Stimulated activated memory B cell treated with anti-CD40 and anti-IgM and Interleukin-4, amounts not matched to agents 10 μg/mL and 1 μg/mL and 100 μg/mL, for 72 hours (primary cell): Measurements from ENCODE around the gene GDPD1.
"Not testable (repeated sequence)": the region's sequence is repeated elsewhere in the genome, so short reads cannot be mapped to it uniquely, and the experiment has no call there.

Experiments used
- ATAC-seq: fragments of 150-1000 bp; cut with Tn5 transposase; 2 replicates; pipeline ENCODE4 v1.10.0; 2021
- H3K27ac Mint-ChIP-seq: one replicate; pipeline ENCODE4 v1.8.0; 2022; ENCODE audit warnings: mild to moderate bottlenecking, mixed read lengths
- H3K27me3 Mint-ChIP-seq: one replicate; pipeline ENCODE4 v1.8.0; 2022; ENCODE audit warnings: mixed read lengths
- H3K36me3 Mint-ChIP-seq: one replicate; pipeline ENCODE4 v1.8.0; 2022; ENCODE audit warnings: mixed read lengths
- H3K4me1 Mint-ChIP-seq: one replicate; pipeline ENCODE4 v1.8.0; 2022; ENCODE audit warnings: mixed read lengths
- H3K4me3 Mint-ChIP-seq: one replicate; pipeline ENCODE4 v1.8.0; 2022; ENCODE audit warnings: mild to moderate bottlenecking, moderate library complexity, mixed read lengths
- H3K9me3 Mint-ChIP-seq: one replicate; pipeline ENCODE4 v1.8.0; 2022; ENCODE audit warnings: mixed read lengths

The GDPD1 gene

GRCh38 chr17:59220328-59221158 is at the start of gene GDPD1:
TSS of gene GDPD1 (plus strand) at chr17:59220511. CDS start at chr17:59220610, 99 bp downstream.
- Mint-ChIP-seq H3K27me3 (no peaks in the 10 kb centered on the region), H3K9me3 (no peaks in the 10 kb centered on the region), H3K4me1 (peaks cover 13% of the 10 kb centered on the region), H3K36me3 (no peaks in the 10 kb centered on the region), H3K27ac (peak within 1 kb of the TSS; percentile 87), H3K4me3 (peak within 1 kb of the TSS; percentile 95)
- ATAC-seq: peak; percentile 99

- Mint-ChIP-seq H3K4me1 (peaks cover 4% of the 10 kb centered on the region), H3K4me3 (no peak overlapping the region), H3K9me3 (no peaks in the 10 kb centered on the region), H3K36me3 (peaks cover 6% of the 10 kb centered on the region), H3K27ac (no peak overlapping the region), H3K27me3 (no peaks in the 10 kb centered on the region)
- ATAC-seq: no peak
Observed at GRCh38 chr17:59172436-59173004, 47.8 kb upstream of the GDPD1 start.

- H3K4me1 Mint-ChIP-seq: no peaks in the 10 kb centered on the region
- H3K4me3 Mint-ChIP-seq: no peak overlapping the region
- ATAC-seq: no peak
- no peak overlapping the region for H3K27ac Mint-ChIP-seq
- H3K9me3 Mint-ChIP-seq: no peaks in the 10 kb centered on the region
- H3K27me3 Mint-ChIP-seq: no peaks in the 10 kb centered on the region
- peaks cover 6% of the 10 kb centered on the region for H3K36me3 Mint-ChIP-seq
Observed at GRCh38 chr17:59174671-59175070, 45.6 kb upstream of the GDPD1 start.

GRCh38 chr17:59175076-59175475 is 45.2 kb upstream of the GDPD1 start:
- ATAC-seq: no peak
- H3K4me3 Mint-ChIP-seq: no peak overlapping the region
- no peaks in the 10 kb centered on the region for H3K4me1 Mint-ChIP-seq
- H3K36me3 Mint-ChIP-seq: peaks cover 6% of the 10 kb centered on the region
- no peaks in the 10 kb centered on the region for H3K9me3 Mint-ChIP-seq
- H3K27me3 Mint-ChIP-seq: no peaks in the 10 kb centered on the region
- H3K27ac Mint-ChIP-seq: no peak overlapping the region

GRCh38 chr17:59178266-59178985 is 41.9 kb upstream of the GDPD1 start:
- no peak overlapping the region for H3K4me3 Mint-ChIP-seq
- no peak for ATAC-seq
- no peak overlapping the region for H3K27ac Mint-ChIP-seq
- peaks cover 6% of the 10 kb centered on the region for H3K36me3 Mint-ChIP-seq
- H3K9me3 Mint-ChIP-seq: no peaks in the 10 kb centered on the region
- no peaks in the 10 kb centered on the region for H3K27me3 Mint-ChIP-seq
- H3K4me1 Mint-ChIP-seq: no peaks in the 10 kb centered on the region

GRCh38 chr17:59179601-59180000 is 40.7 kb upstream of the GDPD1 start:
- H3K36me3 Mint-ChIP-seq, ATAC-seq, H3K4me3 Mint-ChIP-seq, H3K9me3 Mint-ChIP-seq, H3K27me3 Mint-ChIP-seq, H3K27ac Mint-ChIP-seq, H3K4me1 Mint-ChIP-seq: not testable (repeated sequence)

- H3K27me3 Mint-ChIP-seq: no peaks in the 10 kb centered on the region
- H3K4me1 Mint-ChIP-seq: no peaks in the 10 kb centered on the region
- no peak for ATAC-seq
- no peak overlapping the region for H3K4me3 Mint-ChIP-seq
- H3K27ac Mint-ChIP-seq: no peak overlapping the region
- H3K9me3 Mint-ChIP-seq: no peaks in the 10 kb centered on the region
- no peaks in the 10 kb centered on the region for H3K36me3 Mint-ChIP-seq
Observed at GRCh38 chr17:59180626-59181025, 39.7 kb upstream of the GDPD1 start.

- Mint-ChIP-seq H3K27me3 (no peaks in the 10 kb centered on the region), H3K9me3 (no peaks in the 10 kb centered on the region), H3K4me1 (no peaks in the 10 kb centered on the region), H3K36me3 (no peaks in the 10 kb centered on the region), H3K27ac (no peak overlapping the region), H3K4me3 (no peak overlapping the region)
- no peak for ATAC-seq
Observed at GRCh38 chr17:59181481-59181880, 38.8 kb upstream of the GDPD1 start.

GRCh38 chr17:59185997-59186396 is 34.3 kb upstream of the GDPD1 start:
- no peak overlapping the region for H3K4me3 Mint-ChIP-seq
- no peaks in the 10 kb centered on the region for H3K36me3 Mint-ChIP-seq
- H3K27ac Mint-ChIP-seq: no peak overlapping the region
- H3K9me3 Mint-ChIP-seq: no peaks in the 10 kb centered on the region
- no peak for ATAC-seq
- no peaks in the 10 kb centered on the region for H3K27me3 Mint-ChIP-seq
- H3K4me1 Mint-ChIP-seq: peaks cover 9% of the 10 kb centered on the region

- H3K4me1 Mint-ChIP-seq: peaks cover 9% of the 10 kb centered on the region
- H3K27me3 Mint-ChIP-seq: no peaks in the 10 kb centered on the region
- no peak overlapping the region for H3K4me3 Mint-ChIP-seq
- peaks cover under 1% of the 10 kb centered on the region for H3K9me3 Mint-ChIP-seq
- H3K27ac Mint-ChIP-seq: no peak overlapping the region
- peaks cover 2% of the 10 kb centered on the region for H3K36me3 Mint-ChIP-seq
- no peak for ATAC-seq
Observed at GRCh38 chr17:59186850-59187249, 33.5 kb upstream of the GDPD1 start.

- no peak for ATAC-seq
- Mint-ChIP-seq H3K36me3 (peaks cover 5% of the 10 kb centered on the region), H3K27me3 (no peaks in the 10 kb centered on the region)
Observed at GRCh38 chr17:59190806-59191205, 29.5 kb upstream of the GDPD1 start.

GRCh38 chr17:59193336-59193862 is 26.9 kb upstream of the GDPD1 start:
- no peaks in the 10 kb centered on the region for H3K27me3 Mint-ChIP-seq
- no peak for ATAC-seq

More at GRCh38 chr17:59190806-59191205, 29.5 kb upstream of the GDPD1 start:
- Mint-ChIP-seq H3K4me3 (no peak overlapping the region), H3K4me1 (peaks cover 9% of the 10 kb centered on the region), H3K27ac (no peak overlapping the region), H3K9me3 (peaks cover 2% of the 10 kb centered on the region)

GRCh38 chr17:59199398-59199797 is 20.9 kb upstream of the GDPD1 start:
- no peaks in the 10 kb centered on the region for H3K4me1 Mint-ChIP-seq
- ATAC-seq: no peak
- no peaks in the 10 kb centered on the region for H3K9me3 Mint-ChIP-seq
- H3K27ac Mint-ChIP-seq: no peak overlapping the region
- H3K36me3 Mint-ChIP-seq: no peaks in the 10 kb centered on the region
- no peaks in the 10 kb centered on the region for H3K27me3 Mint-ChIP-seq
- no peak overlapping the region for H3K4me3 Mint-ChIP-seq

More at GRCh38 chr17:59193336-59193862, 26.9 kb upstream of the GDPD1 start:
- H3K27ac Mint-ChIP-seq: no peak overlapping the region
- peaks cover 5% of the 10 kb centered on the region for H3K36me3 Mint-ChIP-seq
- no peak overlapping the region for H3K4me3 Mint-ChIP-seq
- no peaks in the 10 kb centered on the region for H3K4me1 Mint-ChIP-seq
- H3K9me3 Mint-ChIP-seq: peaks cover 2% of the 10 kb centered on the region

GRCh38 chr17:59202320-59202719 is 18.0 kb upstream of the GDPD1 start:
- H3K4me3 Mint-ChIP-seq: no peak overlapping the region
- H3K27ac Mint-ChIP-seq: no peak overlapping the region
- H3K36me3 Mint-ChIP-seq: no peaks in the 10 kb centered on the region
- no peaks in the 10 kb centered on the region for H3K27me3 Mint-ChIP-seq
- no peaks in the 10 kb centered on the region for H3K9me3 Mint-ChIP-seq
- ATAC-seq: no peak
- H3K4me1 Mint-ChIP-seq: no peaks in the 10 kb centered on the region

- Mint-ChIP-seq H3K4me3 (no peak overlapping the region), H3K27ac (no peak overlapping the region), H3K36me3 (no peaks in the 10 kb centered on the region)
Observed at GRCh38 chr17:59219370-59219769, 941 bp upstream of the GDPD1 start.

More at GRCh38 chr17:59219370-59219769, 941 bp upstream of the GDPD1 start:
- ATAC-seq: no peak
- Mint-ChIP-seq H3K4me1 (peaks cover 13% of the 10 kb centered on the region), H3K27me3 (no peaks in the 10 kb centered on the region), H3K9me3 (no peaks in the 10 kb centered on the region)
